ENCODE measurements around the gene ADD3.
A peak's percentile ranks its signal among the peaks of the same experiment; 100 is the strongest.

The ADD3 gene

DNA sequence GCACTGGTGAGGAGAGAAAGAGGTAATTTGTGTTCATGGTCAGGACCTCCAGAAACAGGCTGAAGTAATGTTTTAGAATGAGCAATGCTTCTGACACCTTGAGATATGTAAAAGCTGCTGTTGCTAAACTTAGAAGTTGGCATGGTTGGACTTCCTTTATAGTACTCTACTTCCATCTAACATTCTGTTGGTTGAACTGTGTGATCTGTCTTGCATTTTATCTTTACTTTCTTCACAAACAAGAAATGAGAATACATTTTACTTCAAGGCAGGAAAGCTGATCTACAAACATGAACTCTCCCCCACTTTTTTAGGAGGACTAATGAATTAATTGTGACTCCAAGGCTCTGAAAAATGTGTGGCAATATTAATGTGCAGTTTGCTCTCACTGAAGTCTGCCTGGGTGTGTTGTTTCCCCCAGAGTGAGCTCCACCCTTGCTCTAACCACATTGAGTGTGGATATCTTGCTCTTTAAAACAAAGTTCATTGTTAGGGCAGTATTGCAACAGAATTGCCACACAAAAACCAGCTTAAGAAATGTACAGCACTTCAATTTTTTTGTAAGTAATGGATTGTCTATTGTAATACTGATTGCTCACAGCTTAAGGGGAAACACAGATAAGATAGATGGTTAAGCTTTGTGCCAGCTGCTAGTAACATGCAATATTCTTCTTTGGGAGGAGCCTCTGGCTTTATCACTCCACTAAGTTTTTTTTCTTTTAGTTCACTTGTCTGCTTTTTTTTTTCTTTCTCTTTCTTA is 69.0 kb downstream of the ADD3 start:
- Histone ChIP-seq H3K27ac (peak overlapping the region; percentile 40), H3K4me3 (ENCODE audit: low read depth, low read length) (no peak overlapping the region), H3K9me3 (ENCODE audit: severe bottlenecking) (no peaks in the 10 kb centered on the region), H3K27me3 (ENCODE audit: insufficient read depth, low read depth, severe bottlenecking) (no peaks in the 10 kb centered on the region), H3K36me3 (peaks cover 3% of the 10 kb centered on the region; the same call in 1 of the 2 replicates)
- no peak for DNase-seq
- TF ChIP-seq, protein P1, sequence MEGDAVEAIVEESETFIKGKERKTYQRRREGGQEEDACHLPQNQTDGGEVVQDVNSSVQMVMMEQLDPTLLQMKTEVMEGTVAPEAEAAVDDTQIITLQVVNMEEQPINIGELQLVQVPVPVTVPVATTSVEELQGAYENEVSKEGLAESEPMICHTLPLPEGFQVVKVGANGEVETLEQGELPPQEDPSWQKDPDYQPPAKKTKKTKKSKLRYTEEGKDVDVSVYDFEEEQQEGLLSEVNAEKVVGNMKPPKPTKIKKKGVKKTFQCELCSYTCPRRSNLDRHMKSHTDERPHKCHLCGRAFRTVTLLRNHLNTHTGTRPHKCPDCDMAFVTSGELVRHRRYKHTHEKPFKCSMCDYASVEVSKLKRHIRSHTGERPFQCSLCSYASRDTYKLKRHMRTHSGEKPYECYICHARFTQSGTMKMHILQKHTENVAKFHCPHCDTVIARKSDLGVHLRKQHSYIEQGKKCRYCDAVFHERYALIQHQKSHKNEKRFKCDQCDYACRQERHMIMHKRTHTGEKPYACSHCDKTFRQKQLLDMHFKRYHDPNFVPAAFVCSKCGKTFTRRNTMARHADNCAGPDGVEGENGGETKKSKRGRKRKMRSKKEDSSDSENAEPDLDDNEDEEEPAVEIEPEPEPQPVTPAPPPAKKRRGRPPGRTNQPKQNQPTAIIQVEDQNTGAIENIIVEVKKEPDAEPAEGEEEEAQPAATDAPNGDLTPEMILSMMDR (IDR thresholded peaks at IDR 0.05; ENCODE audit: low read depth, low read length), result no peak

DNA sequence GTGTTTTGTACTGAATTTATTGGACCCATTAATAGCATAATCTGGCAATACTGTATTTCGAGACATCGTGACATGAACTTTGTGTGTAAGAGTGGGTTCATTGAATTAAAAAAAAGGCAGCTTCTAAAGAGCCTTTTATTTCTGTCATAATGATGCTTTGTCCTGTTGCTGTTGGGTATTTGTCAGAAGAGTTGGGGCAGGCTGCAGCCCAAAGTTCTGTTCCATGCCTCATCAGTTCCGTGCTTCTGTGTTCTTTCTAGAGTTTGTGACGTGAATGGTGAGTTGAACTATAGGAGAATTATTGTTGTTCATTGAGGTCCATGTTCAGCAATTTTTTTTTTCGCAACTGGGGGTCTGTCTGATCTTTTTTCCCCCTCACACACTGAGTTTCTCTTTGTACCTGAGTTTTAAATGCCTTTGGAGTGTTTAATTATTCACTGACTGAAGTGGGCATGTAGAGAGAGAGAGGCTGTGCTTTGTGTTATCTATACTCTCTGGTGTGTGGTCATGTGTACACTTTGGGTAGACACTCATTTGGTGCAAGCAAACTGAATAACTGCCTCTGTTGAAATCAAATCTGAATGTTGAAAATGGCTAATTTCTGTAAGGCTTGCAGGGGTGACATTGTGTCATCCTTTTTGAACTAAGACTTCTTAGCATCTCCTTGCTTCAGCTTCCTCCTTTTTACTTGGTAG is 69.8 kb downstream of the ADD3 start:
- no peak for DNase-seq
- no peak overlapping the region for H3K27ac ChIP-seq
- no peaks in the 10 kb centered on the region for H3K27me3 ChIP-seq (ENCODE audit: insufficient read depth, low read depth, severe bottlenecking)
- no peak overlapping the region for H3K4me3 ChIP-seq (ENCODE audit: low read depth, low read length)
- peaks cover 3% of the 10 kb centered on the region; the same call in 1 of the 2 replicates for H3K36me3 ChIP-seq
- H3K9me3 ChIP-seq (ENCODE audit: severe bottlenecking), result no peaks in the 10 kb centered on the region
- TF ChIP-seq, protein P1 (IDR thresholded peaks at IDR 0.05; ENCODE audit: low read depth, low read length), result no peak

DNA sequence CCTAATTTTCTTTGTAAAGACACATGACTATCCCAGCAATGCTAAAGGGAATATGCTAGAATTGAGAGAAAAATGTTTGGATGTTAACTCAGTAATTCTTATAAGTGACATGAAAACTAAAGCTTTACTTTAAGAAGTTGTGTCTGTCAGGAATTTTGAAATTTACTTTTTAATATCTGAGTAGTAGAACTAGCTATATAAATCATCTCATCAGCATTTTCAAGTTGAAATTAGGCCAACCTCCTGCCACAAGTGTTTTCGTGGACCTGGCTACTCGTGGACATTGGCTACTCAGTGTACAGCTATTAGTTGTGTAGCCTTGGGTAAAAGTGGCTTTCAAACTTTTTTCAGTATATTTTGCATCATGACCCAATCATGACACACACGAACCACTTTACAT is 70.5 kb downstream of the ADD3 start:
- DNase-seq, result no peak

GRCh38 chr10:110081911-110082310 is 74.1 kb downstream of the ADD3 start:
- H3K27ac ChIP-seq, result no peak overlapping the region
- TF ChIP-seq, protein P1 (IDR thresholded peaks at IDR 0.05; ENCODE audit: low read depth, low read length), result no peak
- H3K36me3 ChIP-seq, result no peaks in the 10 kb centered on the region; the same call in 1 of the 2 replicates
- no peaks in the 10 kb centered on the region for H3K9me3 ChIP-seq (ENCODE audit: severe bottlenecking)
- DNase-seq, result no peak
- no peaks in the 10 kb centered on the region for H3K27me3 ChIP-seq (ENCODE audit: insufficient read depth, low read depth, severe bottlenecking)
- H3K4me3 ChIP-seq (ENCODE audit: low read depth, low read length), result no peak overlapping the region

More for the DNA sequence above, 70.5 kb downstream of the ADD3 start:
- Histone ChIP-seq H3K27me3 (ENCODE audit: insufficient read depth, low read depth, severe bottlenecking) (no peaks in the 10 kb centered on the region), H3K27ac (no peak overlapping the region), H3K9me3 (ENCODE audit: severe bottlenecking) (no peaks in the 10 kb centered on the region), H3K36me3 (peaks cover 3% of the 10 kb centered on the region; the same call in 1 of the 2 replicates), H3K4me3 (ENCODE audit: low read depth, low read length) (no peak overlapping the region)
- TF ChIP-seq, protein P1 (IDR thresholded peaks at IDR 0.05; ENCODE audit: low read depth, low read length), result no peak

GRCh38 chr10:110083884-110084283 is 76.1 kb downstream of the ADD3 start:
- Histone ChIP-seq H3K27ac (no peak overlapping the region), H3K4me3 (ENCODE audit: low read depth, low read length) (no peak overlapping the region), H3K27me3 (ENCODE audit: insufficient read depth, low read depth, severe bottlenecking) (no peaks in the 10 kb centered on the region), H3K36me3 (no peaks in the 10 kb centered on the region; the same call in 1 of the 2 replicates), H3K9me3 (ENCODE audit: severe bottlenecking) (no peaks in the 10 kb centered on the region)
- no peak for DNase-seq
- TF ChIP-seq, protein P1 (IDR thresholded peaks at IDR 0.05; ENCODE audit: low read depth, low read length), result no peak
